Measurements from ENCODE around the gene OARD1.

DNA sequence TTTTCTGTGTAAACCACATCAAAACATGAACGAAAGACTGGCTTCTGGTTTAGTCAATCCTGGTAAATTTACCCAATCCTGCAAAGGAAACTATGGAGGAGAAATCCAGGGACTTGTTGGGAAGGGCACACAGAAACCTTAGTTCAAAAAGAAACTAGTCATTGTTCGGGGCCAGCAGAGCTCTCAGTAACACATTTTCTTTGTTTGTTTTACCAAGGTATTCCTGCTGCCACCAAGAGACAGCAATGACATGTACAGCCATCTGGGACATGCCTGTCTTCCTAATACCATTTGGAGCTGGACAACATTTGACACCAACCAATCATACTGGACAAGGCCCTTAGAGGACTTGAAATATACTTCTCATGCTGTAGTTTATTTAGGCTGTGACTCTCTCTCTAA, 8.3 kb downstream of the OARD1 start:
- TF ChIP-seq EZH2 (IDR thresholded peaks at IDR 0.05; ENCODE audit: low read depth) = no peak
- TF ChIP-seq, protein P1, sequence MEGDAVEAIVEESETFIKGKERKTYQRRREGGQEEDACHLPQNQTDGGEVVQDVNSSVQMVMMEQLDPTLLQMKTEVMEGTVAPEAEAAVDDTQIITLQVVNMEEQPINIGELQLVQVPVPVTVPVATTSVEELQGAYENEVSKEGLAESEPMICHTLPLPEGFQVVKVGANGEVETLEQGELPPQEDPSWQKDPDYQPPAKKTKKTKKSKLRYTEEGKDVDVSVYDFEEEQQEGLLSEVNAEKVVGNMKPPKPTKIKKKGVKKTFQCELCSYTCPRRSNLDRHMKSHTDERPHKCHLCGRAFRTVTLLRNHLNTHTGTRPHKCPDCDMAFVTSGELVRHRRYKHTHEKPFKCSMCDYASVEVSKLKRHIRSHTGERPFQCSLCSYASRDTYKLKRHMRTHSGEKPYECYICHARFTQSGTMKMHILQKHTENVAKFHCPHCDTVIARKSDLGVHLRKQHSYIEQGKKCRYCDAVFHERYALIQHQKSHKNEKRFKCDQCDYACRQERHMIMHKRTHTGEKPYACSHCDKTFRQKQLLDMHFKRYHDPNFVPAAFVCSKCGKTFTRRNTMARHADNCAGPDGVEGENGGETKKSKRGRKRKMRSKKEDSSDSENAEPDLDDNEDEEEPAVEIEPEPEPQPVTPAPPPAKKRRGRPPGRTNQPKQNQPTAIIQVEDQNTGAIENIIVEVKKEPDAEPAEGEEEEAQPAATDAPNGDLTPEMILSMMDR (conservative IDR thresholded peaks at IDR 0.05) = no peak

Data from PC-9 (cell line).